ENCODE results near the gene FRAS1.

GRCh38 chr4:78242071-78242470 is 184.9 kb downstream of the FRAS1 start:
- TF ChIP-seq, protein P1, sequence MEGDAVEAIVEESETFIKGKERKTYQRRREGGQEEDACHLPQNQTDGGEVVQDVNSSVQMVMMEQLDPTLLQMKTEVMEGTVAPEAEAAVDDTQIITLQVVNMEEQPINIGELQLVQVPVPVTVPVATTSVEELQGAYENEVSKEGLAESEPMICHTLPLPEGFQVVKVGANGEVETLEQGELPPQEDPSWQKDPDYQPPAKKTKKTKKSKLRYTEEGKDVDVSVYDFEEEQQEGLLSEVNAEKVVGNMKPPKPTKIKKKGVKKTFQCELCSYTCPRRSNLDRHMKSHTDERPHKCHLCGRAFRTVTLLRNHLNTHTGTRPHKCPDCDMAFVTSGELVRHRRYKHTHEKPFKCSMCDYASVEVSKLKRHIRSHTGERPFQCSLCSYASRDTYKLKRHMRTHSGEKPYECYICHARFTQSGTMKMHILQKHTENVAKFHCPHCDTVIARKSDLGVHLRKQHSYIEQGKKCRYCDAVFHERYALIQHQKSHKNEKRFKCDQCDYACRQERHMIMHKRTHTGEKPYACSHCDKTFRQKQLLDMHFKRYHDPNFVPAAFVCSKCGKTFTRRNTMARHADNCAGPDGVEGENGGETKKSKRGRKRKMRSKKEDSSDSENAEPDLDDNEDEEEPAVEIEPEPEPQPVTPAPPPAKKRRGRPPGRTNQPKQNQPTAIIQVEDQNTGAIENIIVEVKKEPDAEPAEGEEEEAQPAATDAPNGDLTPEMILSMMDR (IDR thresholded peaks at IDR 0.05): no peak
- no peak for TF ChIP-seq POLR2A (IDR thresholded peaks at IDR 0.05)
